D721Med (cell line): ENCODE data around the gene TBC1D3H.
"Not testable (repeated sequence)": the region's sequence is repeated elsewhere in the genome, so short reads cannot be mapped to it uniquely, and the experiment has no call there.

Source experiments
- DNase-seq: peaks from one replicate; pipeline ENCODE4 v3.0.0; 2011; ENCODE audit warnings: low spot score; ENCODE audit not compliant: insufficient read length
- FAIRE-seq: peaks from 2 replicates; lab custom pipeline; 2011; peaks lifted over from hg19 to GRCh38; lab: Jason Lieb, UNC

The TBC1D3H gene

GRCh38 chr17:36388385-36389245 is at the start of gene TBC1D3H:
TBC1D3H (minus strand) TSS chr17:36388435; CDS start chr17:36386895, 1,540 bp downstream.
- not testable (repeated sequence) for FAIRE-seq

GRCh38 chr17:36428891-36429290 is 40.7 kb upstream of the TBC1D3H start:
- DNase-seq, FAIRE-seq: not testable (repeated sequence)

More at GRCh38 chr17:36388385-36389245, at the start of gene TBC1D3H:
- DNase-seq = not testable (repeated sequence)

DNA sequence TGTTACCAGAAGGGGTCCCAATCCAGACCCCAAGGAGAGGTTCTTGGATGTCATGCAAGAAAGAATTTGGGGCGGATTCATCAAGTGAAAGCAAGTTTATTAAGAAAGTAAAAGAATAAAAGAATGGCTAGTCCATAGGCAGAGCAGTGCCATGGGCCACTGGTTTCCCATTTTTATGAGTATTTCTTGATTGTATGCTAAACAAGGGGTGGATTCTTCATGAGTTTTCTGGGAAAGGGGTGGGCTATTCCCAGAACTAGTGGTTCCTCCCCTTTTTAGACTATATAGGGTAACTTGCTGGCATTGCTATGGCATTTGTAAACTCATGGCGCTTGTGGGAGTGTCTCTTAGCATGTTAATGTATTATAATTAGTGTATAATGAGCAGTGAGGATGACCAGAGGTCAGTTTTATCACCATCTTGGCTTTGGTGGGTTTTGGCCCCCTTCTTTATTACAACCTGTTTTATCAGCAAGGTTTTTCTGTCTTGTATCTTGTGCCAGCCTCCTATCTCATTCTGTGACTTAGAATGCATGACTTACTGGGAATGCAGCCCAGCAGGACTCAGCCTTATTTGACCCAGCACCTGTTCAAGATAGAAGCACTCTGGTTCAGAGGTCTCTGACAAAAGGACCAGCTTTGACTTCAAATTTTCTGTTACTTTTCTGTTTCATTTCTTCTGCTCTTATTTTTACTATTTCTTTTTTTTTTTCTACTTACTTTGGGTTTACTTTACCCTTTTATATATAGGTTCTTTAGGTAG is 27.1 kb upstream of the TBC1D3H start:
- not testable (repeated sequence) for DNase-seq, FAIRE-seq

- FAIRE-seq = not testable (repeated sequence)
These were observed 2.9 kb upstream of the TBC1D3H start for GRCh38 chr17:36390943-36391645.

DNA sequence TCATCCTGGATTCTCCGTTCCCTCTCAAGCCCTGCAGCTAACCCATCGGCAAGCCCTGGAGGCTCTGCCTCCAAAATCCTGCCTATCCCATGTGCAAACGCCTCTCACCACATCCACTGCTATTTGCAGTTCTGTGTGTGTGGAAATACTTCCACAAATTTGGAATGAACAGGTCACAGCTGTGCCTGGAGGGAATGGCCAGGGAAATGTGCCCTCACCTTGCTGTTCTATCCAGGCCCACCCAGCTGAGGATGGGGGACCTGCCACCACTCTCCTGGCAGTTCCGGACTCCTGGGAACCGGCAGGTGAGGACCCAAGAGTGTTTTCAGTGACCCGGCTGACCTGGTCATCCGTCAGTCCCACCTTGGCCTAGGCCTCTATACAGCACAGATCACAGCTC is 12.3 kb downstream of the TBC1D3H start:
- FAIRE-seq, DNase-seq: not testable (repeated sequence)

More at GRCh38 chr17:36390943-36391645, 2.9 kb upstream of the TBC1D3H start:
- not testable (repeated sequence) for DNase-seq

DNA sequence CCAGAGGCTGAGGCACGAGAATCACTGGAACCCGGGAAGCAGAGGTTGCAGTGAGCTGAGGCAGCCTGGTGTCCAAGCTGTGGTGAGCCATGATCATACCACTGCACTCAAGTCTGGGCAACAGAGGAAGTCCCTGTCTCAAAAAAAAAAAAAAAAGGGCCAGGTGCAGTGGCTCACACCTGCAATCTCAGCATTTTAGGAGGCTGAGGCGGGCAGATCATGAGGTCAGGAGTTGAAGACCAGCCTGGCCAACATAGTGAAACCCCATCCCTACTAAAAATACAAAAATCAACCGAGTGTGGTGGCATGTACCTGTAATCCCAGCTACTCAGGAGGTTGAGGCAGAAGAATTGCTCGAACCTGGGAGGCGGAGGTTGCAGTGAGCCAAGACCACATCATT is 25.7 kb downstream of the TBC1D3H start:
- FAIRE-seq, DNase-seq: not testable (repeated sequence)
